ENCODE data around the gene CELA3B.
A peak's percentile ranks its signal among the peaks of the same experiment; 100 is the strongest.

DNA sequence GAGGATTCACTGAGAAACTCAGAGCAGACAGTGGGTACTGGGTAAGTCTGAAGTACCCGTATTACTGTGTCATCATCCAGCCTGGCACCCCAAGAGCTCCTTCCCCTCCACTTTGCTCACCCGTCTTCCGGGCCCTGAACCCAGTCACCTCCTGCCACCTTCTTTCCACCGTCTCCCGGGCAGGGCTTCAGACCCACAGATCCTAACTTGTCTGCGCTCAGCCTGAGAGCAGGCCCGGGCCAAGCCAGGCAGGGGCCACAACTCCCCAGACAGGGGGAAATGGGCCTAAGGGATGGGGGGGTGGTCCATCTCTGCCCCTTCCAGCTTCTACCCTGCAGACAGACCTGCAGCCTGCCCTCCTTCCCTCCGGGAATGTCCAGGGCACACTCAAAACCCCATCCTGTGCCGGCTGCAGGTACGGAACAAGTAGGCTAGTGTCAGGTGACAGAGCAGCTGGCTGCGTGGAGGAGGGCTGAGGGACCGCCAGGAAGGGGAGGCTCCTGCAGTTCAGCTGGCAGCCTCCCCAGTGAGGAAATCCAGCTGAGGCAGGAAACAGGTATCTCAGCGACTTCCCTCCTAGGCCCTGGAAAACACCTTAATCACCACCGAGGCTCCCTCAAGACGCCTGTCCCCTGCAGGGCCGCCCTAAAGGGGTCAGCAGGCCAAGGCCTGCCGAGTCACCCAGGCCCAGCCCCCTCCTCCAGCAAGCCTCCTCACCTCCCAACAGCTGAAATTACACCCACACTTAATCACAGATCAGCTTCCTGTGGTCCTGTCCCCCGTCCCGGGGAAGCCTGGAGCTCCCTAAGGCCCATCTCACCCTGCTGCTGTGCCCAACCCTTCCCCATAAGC lies 43.2 kb upstream of the CELA3B start:
- TF ChIP-seq, protein P1, sequence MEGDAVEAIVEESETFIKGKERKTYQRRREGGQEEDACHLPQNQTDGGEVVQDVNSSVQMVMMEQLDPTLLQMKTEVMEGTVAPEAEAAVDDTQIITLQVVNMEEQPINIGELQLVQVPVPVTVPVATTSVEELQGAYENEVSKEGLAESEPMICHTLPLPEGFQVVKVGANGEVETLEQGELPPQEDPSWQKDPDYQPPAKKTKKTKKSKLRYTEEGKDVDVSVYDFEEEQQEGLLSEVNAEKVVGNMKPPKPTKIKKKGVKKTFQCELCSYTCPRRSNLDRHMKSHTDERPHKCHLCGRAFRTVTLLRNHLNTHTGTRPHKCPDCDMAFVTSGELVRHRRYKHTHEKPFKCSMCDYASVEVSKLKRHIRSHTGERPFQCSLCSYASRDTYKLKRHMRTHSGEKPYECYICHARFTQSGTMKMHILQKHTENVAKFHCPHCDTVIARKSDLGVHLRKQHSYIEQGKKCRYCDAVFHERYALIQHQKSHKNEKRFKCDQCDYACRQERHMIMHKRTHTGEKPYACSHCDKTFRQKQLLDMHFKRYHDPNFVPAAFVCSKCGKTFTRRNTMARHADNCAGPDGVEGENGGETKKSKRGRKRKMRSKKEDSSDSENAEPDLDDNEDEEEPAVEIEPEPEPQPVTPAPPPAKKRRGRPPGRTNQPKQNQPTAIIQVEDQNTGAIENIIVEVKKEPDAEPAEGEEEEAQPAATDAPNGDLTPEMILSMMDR (IDR thresholded peaks at IDR 0.05 in 4 of 5, conservative IDR thresholded peaks at IDR 0.05 in 1 of 5) = no peak
- peak; percentile 18 to 23 for TF ChIP-seq POLR2A (IDR thresholded peaks at IDR 0.05)

Measured in gastrocnemius medialis (tissue), 4 donors.